CD4-positive, alpha-beta T cell (primary cell): ENCODE data around the gene CDH4. TPM values are rescaled to one million over a fixed set of nuclear protein-coding genes. Genes with fewer than 3 reads are reported as not detected.
A peak's percentile ranks its signal among the peaks of the same experiment; 100 is the strongest.

Experiments used
- ATAC-seq: fragments of 200-7000 bp; cut with Tn5 transposase; one replicate; pipeline ENCODE4 v1.10.0; 2022; ENCODE audit warnings: mild to moderate bottlenecking; ENCODE audit not compliant: poor library complexity
- CTCF ChIA-PET: fragments of 350-600 bp; sonication (Branson Sonifier 250); formaldehyde crosslinking; loops from one replicate; lab custom pipeline; 2021; ENCODE audit warnings: antibody characterized with exemption, inconsistent platforms; lab: Charles Lee
- POLR2A ChIA-PET: fragments of 350-600 bp; sonication (Branson Sonifier 250); formaldehyde crosslinking; loops from one replicate; lab custom pipeline; 2021; ENCODE audit warnings: antibody characterized with exemption, inconsistent platforms; lab: Charles Lee
- DNase-seq, 14 experiments: peaks; one replicate each; pipeline ENCODE4 v3.0.0-alpha.2; 2013 to 2020; ENCODE audit warnings: mixed read lengths in 2 of 14
- H3K27ac ChIP-seq, 2 donors: one replicate each; pipeline versions ENCODE4 v1.5.1 to v1.7.0; 2013; ENCODE audit warnings: low read length in 2 of 2, low read depth in 1 of 2, mild to moderate bottlenecking in 1 of 2
- H3K27me3 ChIP-seq, 2 experiments: 1 replicate in 1 of 2; 2 replicates in 1 of 2; pipeline versions ENCODE4 v1.6.1 to v1.7.0; 2013; ENCODE audit warnings: low read length in 2 of 2, control low read depth in 1 of 2, mild to moderate bottlenecking in 1 of 2, moderate library complexity in 1 of 2; ENCODE audit not compliant: insufficient read depth in 2 of 2, control insufficient read depth in 1 of 2
- H3K36me3 ChIP-seq: one replicate; pipeline ENCODE4 v1.6.1; 2013; ENCODE audit warnings: low read length, control low read depth; ENCODE audit not compliant: insufficient read depth
- H3K4me1 ChIP-seq: one replicate; pipeline ENCODE4 v1.6.1; 2013; ENCODE audit warnings: low read length, control low read depth; ENCODE audit not compliant: insufficient read depth
- H3K4me3 ChIP-seq: one replicate; pipeline ENCODE4 v1.5.1; 2013; ENCODE audit warnings: mild to moderate bottlenecking, low read length, moderate library complexity
- H3K9me3 ChIP-seq, 2 experiments: 1 replicate in 1 of 2; 2 replicates in 1 of 2; pipeline versions ENCODE4 v1.6.1 to v1.7.0; 2013; ENCODE audit warnings: low read length in 2 of 2, mild to moderate bottlenecking in 2 of 2, control low read depth in 1 of 2, moderate library complexity in 1 of 2; ENCODE audit not compliant: control insufficient read depth in 1 of 2, insufficient read depth in 1 of 2
- H3K27ac Mint-ChIP-seq: one replicate; pipeline ENCODE4 v1.8.0; 2020; ENCODE audit warnings: mixed read lengths
- H3K27me3 Mint-ChIP-seq: one replicate; pipeline ENCODE4 v1.8.0; 2021; ENCODE audit warnings: mixed read lengths
- H3K36me3 Mint-ChIP-seq: one replicate; pipeline ENCODE4 v1.8.0; 2021; ENCODE audit warnings: low read depth, mixed read lengths
- H3K4me1 Mint-ChIP-seq: one replicate; pipeline ENCODE4 v1.8.0; 2021; ENCODE audit warnings: low read depth, mixed read lengths
- H3K4me3 Mint-ChIP-seq: one replicate; pipeline ENCODE4 v1.8.0; 2020; ENCODE audit warnings: mild to moderate bottlenecking, mixed read lengths
- H3K9me3 Mint-ChIP-seq: one replicate; pipeline ENCODE4 v1.8.0; 2020; ENCODE audit warnings: mixed read lengths
- intact Hi-C, 2 experiments: fragments of 100-400 bp; cut with DNase I in 1 of 2; cut with micrococcal nuclease in 1 of 2; formaldehyde crosslinking; loops; one replicate each; pipeline versions ENCODE4 v1.15.1 to v1.9.0; 2023 to 2025; cut with DNase I, micrococcal nuclease
- total RNA-seq, 174 experiments: library from RNA in 2 of 174; stranded (reverse) in 2 of 174; gene quantifications; one replicate each; pipeline ENCODE4 v1.2.3 and lab custom pipeline; 2021 to 2026
- TF ChIP-seq, protein P1 (sequence below): fragments of 200-600 bp; IDR thresholded peaks from one replicate; pipeline ENCODE4 v1.8.0; 2022; ENCODE audit warnings: antibody characterized with exemption, mild to moderate bottlenecking

The CDH4 gene
- total RNA-seq, 2 experiments from 2014 or later = 0.11 TPM

DNA sequence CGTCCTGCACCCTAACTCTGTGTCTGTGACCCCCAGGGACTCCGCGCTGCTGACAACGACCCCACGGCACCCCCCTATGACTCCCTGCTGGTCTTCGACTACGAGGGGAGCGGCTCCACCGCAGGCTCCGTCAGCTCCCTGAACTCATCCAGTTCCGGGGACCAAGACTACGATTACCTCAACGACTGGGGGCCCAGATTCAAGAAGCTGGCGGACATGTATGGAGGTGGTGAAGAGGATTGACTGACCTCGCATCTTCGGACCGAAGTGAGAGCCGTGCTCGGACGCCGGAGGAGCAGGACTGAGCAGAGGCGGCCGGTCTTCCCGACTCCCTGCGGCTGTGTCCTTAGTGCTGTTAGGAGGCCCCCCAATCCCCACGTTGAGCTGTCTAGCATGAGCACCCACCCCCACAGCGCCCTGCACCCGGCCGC lies 684.7 kb downstream of the CDH4 start:
- Mint-ChIP-seq H3K9me3 (no peaks in the 10 kb centered on the region), H3K27ac (no peak overlapping the region), H3K36me3 (no peaks in the 10 kb centered on the region), H3K4me3 (no peak overlapping the region), H3K4me1 (no peaks in the 10 kb centered on the region), H3K27me3 (no peaks in the 10 kb centered on the region)
- TF ChIP-seq, protein P1, sequence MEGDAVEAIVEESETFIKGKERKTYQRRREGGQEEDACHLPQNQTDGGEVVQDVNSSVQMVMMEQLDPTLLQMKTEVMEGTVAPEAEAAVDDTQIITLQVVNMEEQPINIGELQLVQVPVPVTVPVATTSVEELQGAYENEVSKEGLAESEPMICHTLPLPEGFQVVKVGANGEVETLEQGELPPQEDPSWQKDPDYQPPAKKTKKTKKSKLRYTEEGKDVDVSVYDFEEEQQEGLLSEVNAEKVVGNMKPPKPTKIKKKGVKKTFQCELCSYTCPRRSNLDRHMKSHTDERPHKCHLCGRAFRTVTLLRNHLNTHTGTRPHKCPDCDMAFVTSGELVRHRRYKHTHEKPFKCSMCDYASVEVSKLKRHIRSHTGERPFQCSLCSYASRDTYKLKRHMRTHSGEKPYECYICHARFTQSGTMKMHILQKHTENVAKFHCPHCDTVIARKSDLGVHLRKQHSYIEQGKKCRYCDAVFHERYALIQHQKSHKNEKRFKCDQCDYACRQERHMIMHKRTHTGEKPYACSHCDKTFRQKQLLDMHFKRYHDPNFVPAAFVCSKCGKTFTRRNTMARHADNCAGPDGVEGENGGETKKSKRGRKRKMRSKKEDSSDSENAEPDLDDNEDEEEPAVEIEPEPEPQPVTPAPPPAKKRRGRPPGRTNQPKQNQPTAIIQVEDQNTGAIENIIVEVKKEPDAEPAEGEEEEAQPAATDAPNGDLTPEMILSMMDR = no peak
- Histone ChIP-seq H3K4me1 (no peaks in the 10 kb centered on the region), H3K27me3 (no peaks in the 10 kb centered on the region), H3K27ac (no peak overlapping the region), H3K36me3 (no peaks in the 10 kb centered on the region), H3K9me3 (peaks cover 0 to 4% of the 10 kb centered on the region in 2 experiments), H3K4me3 (no peak overlapping the region)
- POLR2A ChIA-PET = no interaction called here
- CTCF ChIA-PET = no interaction called here
- intact Hi-C loops = no loop called here
- peak in 1 of 14 experiments; percentile 22 for DNase-seq
- no peak for ATAC-seq

DNA sequence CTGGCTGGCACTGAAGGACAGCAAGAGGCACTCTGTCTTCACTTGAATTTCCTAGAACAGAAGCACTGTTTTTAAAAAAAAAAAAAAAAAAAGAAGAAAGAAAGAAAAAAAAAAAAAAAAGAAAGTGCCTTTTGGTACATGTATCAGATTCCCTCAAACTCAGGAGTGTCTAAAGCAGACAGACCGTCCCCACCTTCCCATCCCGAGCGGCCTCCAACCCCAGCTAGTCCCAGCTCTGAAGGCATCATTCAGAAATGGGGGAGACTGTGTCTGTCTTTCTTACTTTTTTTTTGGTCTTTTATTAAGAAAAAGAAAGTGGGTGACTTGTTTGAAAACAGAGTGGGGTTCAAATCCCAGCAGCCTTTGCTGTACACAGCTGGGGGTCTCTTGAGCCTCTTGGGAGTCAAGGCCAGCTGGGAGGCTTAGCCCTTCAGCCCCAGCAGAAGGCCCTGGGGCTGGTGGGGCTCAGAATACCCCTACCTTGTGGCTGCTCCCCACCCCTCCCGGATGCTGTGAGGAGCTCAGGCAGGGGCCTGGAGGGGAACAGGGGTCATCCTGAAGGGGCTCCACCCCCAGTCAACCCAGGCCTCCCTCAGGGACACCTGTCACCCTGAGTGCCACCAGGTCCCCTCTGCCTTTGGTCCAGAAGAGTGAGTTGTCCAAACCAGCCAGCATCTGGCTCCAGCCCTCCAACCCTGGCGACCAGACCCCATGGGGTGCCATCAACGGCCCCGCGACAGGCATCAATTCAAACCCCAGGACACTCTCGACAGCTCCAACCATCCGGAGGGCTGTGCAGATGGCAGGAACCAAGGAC lies 685.3 kb downstream of the CDH4 start:
- Histone ChIP-seq H3K27ac (no peak overlapping the region), H3K4me3 (no peak overlapping the region), H3K27me3 (no peaks in the 10 kb centered on the region), H3K36me3 (no peaks in the 10 kb centered on the region), H3K9me3 (no peaks in the 10 kb centered on the region), H3K4me1 (no peaks in the 10 kb centered on the region)
- POLR2A ChIA-PET = no interaction called here
- intact Hi-C loops = no loop called here
- CTCF ChIA-PET = no interaction called here
- H3K27me3 Mint-ChIP-seq = no peaks in the 10 kb centered on the region
- H3K9me3 Mint-ChIP-seq = no peaks in the 10 kb centered on the region
- no peak overlapping the region for H3K4me3 Mint-ChIP-seq
- DNase-seq (peak in 1 of 14 experiments; percentile 24), ATAC-seq (no peak)
- H3K36me3 Mint-ChIP-seq = no peaks in the 10 kb centered on the region
- H3K27ac Mint-ChIP-seq = no peak overlapping the region
- no peaks in the 10 kb centered on the region for H3K4me1 Mint-ChIP-seq
- TF ChIP-seq, protein P1 = no peak

DNA sequence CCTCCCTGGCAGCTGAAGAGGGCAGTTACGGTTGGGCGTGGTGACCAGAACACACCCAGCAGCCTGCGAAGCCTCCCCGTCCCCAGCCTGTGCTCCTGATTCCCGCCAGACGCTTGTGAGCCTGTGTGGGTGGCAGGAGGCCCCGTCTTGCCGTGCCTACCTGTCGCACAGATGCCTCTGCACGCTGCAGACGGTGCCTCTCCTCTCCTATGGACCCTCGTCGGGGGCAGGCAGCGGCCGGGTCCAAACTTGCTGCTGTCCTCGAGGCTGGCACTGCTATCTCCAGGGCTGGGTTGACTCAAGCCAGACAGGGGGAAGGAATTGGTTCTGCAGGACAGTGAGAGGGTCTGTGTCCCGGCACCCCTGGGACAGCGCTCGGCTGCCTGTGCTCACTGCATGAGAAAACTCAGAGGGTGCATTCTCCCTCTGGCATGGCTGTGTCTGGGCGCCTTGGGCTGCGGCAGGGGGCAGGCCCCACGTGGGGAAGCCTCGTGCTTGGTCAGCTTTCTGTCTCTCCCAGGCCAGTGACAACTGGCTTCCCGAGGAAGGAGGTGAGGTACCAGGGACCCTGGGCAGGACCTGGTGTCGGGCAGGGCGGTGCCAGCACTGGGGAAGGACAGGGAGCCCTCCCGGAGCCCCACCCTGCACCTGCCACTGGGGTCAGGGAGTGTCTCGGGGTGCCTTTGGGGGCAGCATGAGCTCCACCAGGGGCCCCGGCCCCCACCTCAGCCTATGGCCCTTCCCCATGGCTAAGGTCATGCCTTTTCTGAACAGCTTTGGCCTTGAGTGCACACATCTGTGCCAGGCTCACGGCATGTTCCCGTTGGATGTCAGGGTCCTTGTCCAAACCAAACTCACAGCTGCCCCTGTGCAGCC lies 686.1 kb downstream of the CDH4 start:
- H3K4me3 ChIP-seq = no peak overlapping the region
- Mint-ChIP-seq H3K27me3 (no peaks in the 10 kb centered on the region), H3K27ac (no peak overlapping the region), H3K36me3 (no peaks in the 10 kb centered on the region), H3K4me3 (no peak overlapping the region), H3K4me1 (no peaks in the 10 kb centered on the region), H3K9me3 (no peaks in the 10 kb centered on the region)
- CTCF ChIA-PET = no interaction called here
- H3K27ac ChIP-seq = no peak overlapping the region
- DNase-seq (peak in 1 of 14 experiments; percentile 29), ATAC-seq (no peak)
- POLR2A ChIA-PET = no interaction called here
- H3K4me1 ChIP-seq = no peaks in the 10 kb centered on the region
- no peaks in the 10 kb centered on the region for H3K9me3 ChIP-seq
- no peaks in the 10 kb centered on the region for H3K27me3 ChIP-seq
- intact Hi-C loops = no loop called here
- no peaks in the 10 kb centered on the region for H3K36me3 ChIP-seq
- TF ChIP-seq, protein P1 = no peak
